Astrocyte (in vitro differentiated cells and primary cell): Measurements from ENCODE around the gene KCNQ4.

Source experiments
- CTCF ChIP-seq: IDR thresholded peaks from 2 replicates; pipeline ENCODE4 v1.5.1; 2011; ENCODE audit warnings: low read depth, mild to moderate bottlenecking, inconsistent platforms, low read length, moderate library complexity; ENCODE audit not compliant: insufficient read depth
- EZH2 ChIP-seq: IDR thresholded peaks from 2 replicates; pipeline ENCODE4 v1.6.1; 2012; ENCODE audit warnings: mild to moderate bottlenecking, low read length, inconsistent platforms; ENCODE audit not compliant: insufficient read depth

GRCh38 chr1:40823345-40823744, 39.8 kb downstream of the KCNQ4 start:
- TF ChIP-seq CTCF (no peak), EZH2 (no peak)
